Large intestine (tissue), 3 donors: ENCODE results near the gene OR7C2. TPM values are rescaled to one million over a fixed set of nuclear protein-coding genes. Genes with fewer than 3 reads are reported as not detected.

Source experiments
- DNase-seq, 2 donors: peaks; one replicate each; pipeline versions ENCODE4 v3.0.0 to v3.0.0-alpha.2; 2013
- H3K27ac ChIP-seq: one replicate; pipeline ENCODE4 v1.5.1; 2013; ENCODE audit warnings: low read length
- H3K27me3 ChIP-seq: 2 replicates; pipeline ENCODE4 v1.6.1; 2013; ENCODE audit warnings: low read length; ENCODE audit not compliant: control insufficient read depth, insufficient read depth
- H3K36me3 ChIP-seq: 2 replicates; pipeline ENCODE4 v1.6.1; 2013; ENCODE audit warnings: low read length; ENCODE audit not compliant: control insufficient read depth, insufficient read depth
- H3K4me1 ChIP-seq: one replicate; pipeline ENCODE4 v1.6.1; 2013; ENCODE audit warnings: low read length; ENCODE audit not compliant: control insufficient read depth, insufficient read depth
- H3K4me3 ChIP-seq: one replicate; pipeline ENCODE4 v1.5.1; 2013; ENCODE audit warnings: low read length
- H3K9me3 ChIP-seq: one replicate; pipeline ENCODE4 v1.6.1; 2013; ENCODE audit warnings: mild to moderate bottlenecking, low read depth, low read length, moderate library complexity; ENCODE audit not compliant: control insufficient read depth
- WGBS: methylation state at CpG from one replicate; pipeline ENCODE4 v1.1.5; 2013; ENCODE audit warnings: low lambda C conversion rate; ENCODE audit not compliant: insufficient coverage; 5-methylcytosine and 5-hydroxymethylcytosine counted together
- polyA plus RNA-seq: library from polyadenylated mRNA; unstranded; fragments of 120-200 nt; gene quantifications from one replicate; pipeline ENCODE4 v1.2.1, GENCODE V29; 2013

Gene OR7C2
- polyA plus RNA-seq, 1 donor: not detected

DNA sequence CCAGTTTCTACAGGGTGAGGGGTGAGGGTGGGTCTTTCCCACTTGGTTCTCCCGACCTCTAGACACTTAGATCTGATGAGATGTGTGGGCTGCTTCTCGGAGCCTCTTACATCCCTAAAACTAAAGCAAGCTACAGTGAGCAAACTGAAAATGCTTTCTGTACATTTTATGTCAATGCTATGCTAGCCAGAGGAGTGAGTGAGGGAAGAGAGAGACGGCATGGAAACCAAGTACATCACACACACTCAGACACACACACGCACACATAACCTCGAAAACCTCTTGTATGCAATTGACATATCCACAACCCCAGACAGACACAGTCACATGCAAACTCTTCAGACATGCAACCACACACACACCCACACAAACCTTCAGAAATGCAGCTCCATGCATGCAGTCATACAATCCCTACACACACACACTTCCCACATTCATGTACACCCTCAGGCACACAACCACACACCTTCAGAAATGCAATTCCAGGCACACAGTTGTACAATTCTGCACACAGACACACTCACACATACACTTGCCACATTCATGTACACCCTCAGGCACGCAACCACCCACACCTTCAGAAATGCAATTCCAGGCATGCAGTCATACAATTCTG, 37.0 kb downstream of the OR7C2 start:
- no peak overlapping the region for H3K4me3 ChIP-seq
- H3K27me3 ChIP-seq: peaks cover 49% of the 10 kb centered on the region
- H3K36me3 ChIP-seq: no peaks in the 10 kb centered on the region
- no peaks in the 10 kb centered on the region for H3K4me1 ChIP-seq
- no peaks in the 10 kb centered on the region for H3K9me3 ChIP-seq
- no peak for DNase-seq
- WGBS: no CpG with 5 or more reads among the region's 6 CpGs
- no peak overlapping the region for H3K27ac ChIP-seq

DNA sequence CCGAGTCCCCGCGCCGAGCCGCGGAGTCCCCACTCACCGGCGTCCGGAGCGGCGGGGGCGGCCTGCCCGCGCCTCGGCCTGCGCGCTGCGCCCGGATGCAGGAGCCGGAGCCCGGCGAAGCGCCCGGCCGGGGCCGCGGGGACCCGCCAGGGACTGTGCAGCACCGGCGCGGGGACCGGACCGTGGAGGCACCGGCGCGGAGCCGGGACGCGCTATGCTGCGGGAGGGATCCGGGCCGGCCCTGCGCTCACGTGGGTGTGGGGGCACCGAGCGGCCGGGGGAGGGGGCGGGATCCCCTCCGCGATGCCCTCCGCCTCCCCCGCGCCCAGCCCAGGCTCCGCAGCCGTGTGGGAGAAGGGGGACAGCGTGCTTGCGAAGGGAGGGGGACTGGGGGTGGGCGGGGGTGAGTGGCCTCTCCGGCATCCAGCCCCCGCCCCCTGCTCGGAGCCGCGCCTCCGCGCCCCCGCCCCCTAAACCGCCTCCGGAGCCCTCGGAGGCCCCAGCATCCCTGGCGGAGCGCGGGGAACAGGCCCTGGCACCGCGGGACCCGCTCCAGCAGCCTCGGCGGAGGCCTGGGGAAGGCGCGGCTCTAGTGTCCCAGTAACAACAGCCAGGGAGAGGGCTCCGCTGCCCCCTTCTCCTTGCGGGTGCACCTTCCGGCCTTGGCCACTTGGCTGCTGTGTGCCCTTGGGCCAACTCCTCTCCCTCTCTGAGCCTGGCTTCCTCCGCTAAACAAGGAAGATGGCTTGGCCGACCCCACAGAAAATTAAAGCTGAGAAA, 38.4 kb downstream of the OR7C2 start, which contains the start of gene SLC1A6:
Gene SLC1A6 (minus strand): TSS at position 389 of the 780 bp plus-strand sequence. CDS start 6,954 bp downstream, outside the sequence.
- no peak within 1 kb of the TSS for H3K4me3 ChIP-seq
- no peak for DNase-seq
- no peak within 1 kb of the TSS for H3K27ac ChIP-seq
- H3K9me3 ChIP-seq: no peaks in the 10 kb centered on the region
- no peaks in the 10 kb centered on the region for H3K36me3 ChIP-seq
- H3K27me3 ChIP-seq: peaks cover 49% of the 10 kb centered on the region
- no CpG with 5 or more reads among the region's 84 CpGs for WGBS
- no peaks in the 10 kb centered on the region for H3K4me1 ChIP-seq

DNA sequence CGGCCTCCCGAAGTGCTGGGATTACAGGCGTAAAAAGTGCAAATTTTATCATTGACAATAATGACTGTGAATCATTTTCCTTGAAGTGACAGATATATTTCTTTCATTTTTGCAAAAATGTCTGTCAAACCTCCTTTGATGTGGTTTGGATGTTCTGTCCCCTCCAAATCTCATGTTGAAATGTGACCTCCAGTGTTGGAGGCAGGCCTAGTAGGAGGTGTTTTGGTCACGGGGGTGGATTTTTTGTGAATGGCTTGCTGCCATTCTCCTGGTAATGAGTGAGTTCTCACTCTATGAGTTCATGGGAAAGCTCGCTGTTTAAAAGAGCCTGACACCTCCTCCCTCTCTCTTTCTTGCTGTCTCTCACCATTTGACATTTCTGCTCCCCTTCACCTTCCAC, 43.8 kb downstream of the OR7C2 start:
- WGBS: no CpG with 5 or more reads among the region's 5 CpGs
- H3K9me3 ChIP-seq: no peaks in the 10 kb centered on the region
- H3K36me3 ChIP-seq: no peaks in the 10 kb centered on the region

More for the DNA sequence above, 43.8 kb downstream of the OR7C2 start:
- Histone ChIP-seq H3K4me1 (no peaks in the 10 kb centered on the region), H3K27me3 (peaks cover 18% of the 10 kb centered on the region), H3K4me3 (no peak overlapping the region), H3K27ac (no peak overlapping the region)
- no peak for DNase-seq

Other genes starting within 250 kb of the OR7C2 start
- gene ADGRE2, start 162.9 kb upstream of the OR7C2 start, polyA plus RNA-seq: 1.2 TPM
- gene OR7A5, start 106.3 kb upstream of the OR7C2 start, polyA plus RNA-seq: not detected
- 0.03 TPM for gene OR7C1, start 106.3 kb upstream of the OR7C2 start, polyA plus RNA-seq
- gene OR7A10, start 92.6 kb upstream of the OR7C2 start, polyA plus RNA-seq: not detected
- gene OR7A17, start 55.4 kb upstream of the OR7C2 start, polyA plus RNA-seq: not detected
- 0.31 TPM for gene SLC1A6, start 38.4 kb downstream of the OR7C2 start, polyA plus RNA-seq
- gene CASP14, start 108.0 kb downstream of the OR7C2 start, polyA plus RNA-seq: not detected
- not detected for gene OR1I1, start 140.7 kb downstream of the OR7C2 start, polyA plus RNA-seq
- gene SYDE1, start 165.9 kb downstream of the OR7C2 start, polyA plus RNA-seq: 7.9 TPM